HEK293T (cell line): ENCODE results near the gene ZNF503.

ENCODE experiments used
- CTCF ChIA-PET: fragments of 350-600 bp; formaldehyde crosslinking; extraction: SDS; loops from one replicate; lab custom pipeline; 2021; ENCODE audit warnings: antibody characterized with exemption, inconsistent platforms; lab: Yijun Ruan, JAX
- POLR2A ChIA-PET: fragments of 350-600 bp; formaldehyde crosslinking; extraction: SDS; loops from one replicate; lab custom pipeline; 2020; ENCODE audit warnings: antibody characterized with exemption, inconsistent platforms; lab: Yijun Ruan, JAX
- DNase-seq: peaks from one replicate; pipeline ENCODE4 v3.0.0; 2012; ENCODE audit warnings: mixed read lengths; ENCODE audit errors: extremely low spot score
- ARNT ChIP-seq: fragments of 450-650 bp; IDR thresholded peaks from 2 replicates; pipeline ENCODE4 v1.6.1; 2017; ENCODE audit warnings: mild to moderate bottlenecking
- BHLHE40 ChIP-seq: fragments of 450-650 bp; IDR thresholded peaks from 2 replicates; pipeline ENCODE4 v1.6.1; 2016; ENCODE audit warnings: mild to moderate bottlenecking, moderate library complexity, borderline replicate concordance
- CTBP1 ChIP-seq: fragments of 450-650 bp; IDR thresholded peaks from 2 replicates; pipeline ENCODE4 v1.6.1; 2016; ENCODE audit warnings: borderline replicate concordance
- ELF4 ChIP-seq: fragments of 450-650 bp; IDR thresholded peaks from 2 replicates; pipeline ENCODE4 v1.6.1; 2017; ENCODE audit warnings: antibody characterized with exemption
- FOXA1 ChIP-seq: fragments of 450-650 bp; IDR thresholded peaks from 2 replicates; pipeline ENCODE4 v1.6.1; 2016; ENCODE audit warnings: mild to moderate bottlenecking
- FOXK2 ChIP-seq: fragments of 450-650 bp; IDR thresholded peaks from 2 replicates; pipeline ENCODE4 v1.6.1; 2016; ENCODE audit warnings: mild to moderate bottlenecking
- FOXM1 ChIP-seq: fragments of 450-650 bp; IDR thresholded peaks from 2 replicates; pipeline ENCODE4 v1.6.1; 2017; ENCODE audit warnings: mild to moderate bottlenecking, borderline replicate concordance
- HDGF ChIP-seq: fragments of 450-650 bp; IDR thresholded peaks from 2 replicates; pipeline ENCODE4 v1.6.1; 2017; ENCODE audit warnings: antibody characterized with exemption, borderline replicate concordance
- L3MBTL2 ChIP-seq: fragments of 450-650 bp; conservative IDR thresholded peaks from 2 replicates; pipeline ENCODE4 v1.6.1; 2016; ENCODE audit warnings: mild to moderate bottlenecking
- LEF1 ChIP-seq: fragments of 450-650 bp; IDR thresholded peaks from 2 replicates; pipeline ENCODE4 v1.6.1; 2017; ENCODE audit warnings: mild to moderate bottlenecking, borderline replicate concordance
- NFRKB ChIP-seq: fragments of 450-650 bp; IDR thresholded peaks from 2 replicates; pipeline ENCODE4 v1.6.1; 2016; ENCODE audit warnings: mild to moderate bottlenecking, moderate library complexity
- PKNOX1 ChIP-seq: fragments of 450-650 bp; IDR thresholded peaks from 2 replicates; pipeline ENCODE4 v1.6.1; 2016
- SP1 ChIP-seq: fragments of 450-650 bp; IDR thresholded peaks from 2 replicates; pipeline ENCODE4 v1.6.1; 2017
- SUZ12 ChIP-seq: fragments of 450-650 bp; IDR thresholded peaks from 2 replicates; pipeline ENCODE4 v1.6.1; 2016; ENCODE audit warnings: mild to moderate bottlenecking
- TARDBP ChIP-seq: fragments of 450-650 bp; IDR thresholded peaks from 2 replicates; pipeline ENCODE4 v1.6.1; 2016
- ZNF384 ChIP-seq: fragments of 450-650 bp; IDR thresholded peaks from 2 replicates; pipeline ENCODE4 v1.6.1; 2016

The ZNF503 gene

GRCh38 chr10:75403939-75404814, 2.6 kb upstream of the ZNF503 start:
- TF ChIP-seq ELF4 (no peak), CTBP1 (peak; percentile 12; the same call in 1 of the 2 replicates), L3MBTL2 (peak; percentile 44; the same call in 1 of the 2 replicates), ZNF384 (no peak), FOXK2 (no peak), SUZ12 (no peak), PKNOX1 (no peak), SP1 (no peak), BHLHE40 (no peak), LEF1 (no peak), HDGF (no peak)
- ChIA-PET POLR2A (interaction anchor here (0.6 to 12.0 kb wide), 22 partner anchors 8 to 900 kb away, joined by 3 to 178 read pairs (median 4); no protein-coding TSS in a partner anchor), CTCF (interaction anchor here (0.6 to 1.1 kb wide), 2 partner anchors 188 to 214 kb away, joined by 3 to 5 read pairs; no protein-coding TSS in a partner anchor)
- no peak for DNase-seq

GRCh38 chr10:75403144-75403938, 1.8 kb upstream of the ZNF503 start:
- no peak for DNase-seq
- TF ChIP-seq SUZ12: no peak
- no peak; the same call in 1 of the 2 replicates for TF ChIP-seq L3MBTL2
- no peak for TF ChIP-seq FOXK2
- no peak for TF ChIP-seq LEF1
- TF ChIP-seq FOXM1: no peak
- peak; percentile 89 for TF ChIP-seq ARNT
- TF ChIP-seq PKNOX1: peak; percentile 85
- TF ChIP-seq BHLHE40: no peak
- no peak for TF ChIP-seq TARDBP
- 0 out of 2 replicates have a peak, but pooled peaks have one; percentile 24 for TF ChIP-seq HDGF
- no peak for TF ChIP-seq ZNF384
- peak; percentile 52 for TF ChIP-seq CTBP1
- no peak for TF ChIP-seq SP1
- TF ChIP-seq FOXA1: no peak
- TF ChIP-seq NFRKB: no peak
- TF ChIP-seq ELF4: no peak
- CTCF ChIA-PET: interaction anchor here (0.6 to 1.1 kb wide), 2 partner anchors 189 to 215 kb away, joined by 3 to 5 read pairs; no protein-coding TSS in a partner anchor
- POLR2A ChIA-PET: interaction anchor here (0.6 to 12.0 kb wide), 17 partner anchors 8 to 879 kb away, joined by 3 to 178 read pairs (median 4); no protein-coding TSS in a partner anchor

- CTCF ChIA-PET: interaction anchor here (1.3 to 1.4 kb wide), 2 partner anchors 191 to 901 kb away, joined by 3 to 4 read pairs; no protein-coding TSS in a partner anchor
These were observed 1.1 kb upstream of the ZNF503 start for GRCh38 chr10:75402486-75403143.

More at GRCh38 chr10:75402486-75403143, 1.1 kb upstream of the ZNF503 start:
- POLR2A ChIA-PET: interaction anchor here (0.7 to 12.0 kb wide), 39 partner anchors 8 to 709 kb away, joined by 3 to 178 read pairs (median 5); partner anchors contain the start of gene LRMDA
- TF ChIP-seq TARDBP: 0 out of 2 replicates have a peak, but pooled peaks have one; percentile 35
- TF ChIP-seq FOXA1: no peak
- no peak for TF ChIP-seq BHLHE40
- no peak for TF ChIP-seq SP1
- TF ChIP-seq L3MBTL2: peak; percentile 38; the same call in 1 of the 2 replicates
- TF ChIP-seq NFRKB: no peak
- peak; percentile 94 for TF ChIP-seq LEF1
- no peak for TF ChIP-seq FOXK2
- no peak for TF ChIP-seq ZNF384
- TF ChIP-seq ARNT: peak; percentile 67
- TF ChIP-seq SUZ12: no peak
- TF ChIP-seq PKNOX1: peak; percentile 99
- TF ChIP-seq CTBP1: peak; percentile 100
- TF ChIP-seq FOXM1: peak; percentile 66; the same call in 1 of the 2 replicates
- no peak for TF ChIP-seq HDGF
- no peak for DNase-seq
